Measurements from ENCODE around the gene IL27RA.

The IL27RA gene

GRCh38 chr19:14096272-14096992 is 64.9 kb downstream of the IL27RA start:
- DNase-seq (ENCODE audit: low read depth, low spot score) = no peak
- no peak overlapping the region for H3K4me3 ChIP-seq (ENCODE audit: low read length)

- DNase-seq (ENCODE audit: low read depth, low spot score) = no peak
Observed at GRCh38 chr19:14097532-14098151, 66.1 kb downstream of the IL27RA start.

GRCh38 chr19:14101003-14101545 is 69.5 kb downstream of the IL27RA start:
- no peak for DNase-seq (ENCODE audit: low read depth, low spot score)
- no peak overlapping the region for H3K4me3 ChIP-seq (ENCODE audit: low read length)

More at GRCh38 chr19:14097532-14098151, 66.1 kb downstream of the IL27RA start:
- no peak overlapping the region for H3K4me3 ChIP-seq (ENCODE audit: low read length)

- no peak for DNase-seq (ENCODE audit: low read depth, low spot score)
- no peak overlapping the region for H3K4me3 ChIP-seq (ENCODE audit: low read length)
Observed at GRCh38 chr19:14102102-14102696, 70.6 kb downstream of the IL27RA start.

- no peak for DNase-seq (ENCODE audit: low read depth, low spot score)
- no peak overlapping the region for H3K4me3 ChIP-seq (ENCODE audit: low read length)
Observed at GRCh38 chr19:14102756-14103155, 71.2 kb downstream of the IL27RA start.

Data from Jurkat, Clone E6-1 (cell line).